ENCODE data around the gene CYSTM1.

DNA sequence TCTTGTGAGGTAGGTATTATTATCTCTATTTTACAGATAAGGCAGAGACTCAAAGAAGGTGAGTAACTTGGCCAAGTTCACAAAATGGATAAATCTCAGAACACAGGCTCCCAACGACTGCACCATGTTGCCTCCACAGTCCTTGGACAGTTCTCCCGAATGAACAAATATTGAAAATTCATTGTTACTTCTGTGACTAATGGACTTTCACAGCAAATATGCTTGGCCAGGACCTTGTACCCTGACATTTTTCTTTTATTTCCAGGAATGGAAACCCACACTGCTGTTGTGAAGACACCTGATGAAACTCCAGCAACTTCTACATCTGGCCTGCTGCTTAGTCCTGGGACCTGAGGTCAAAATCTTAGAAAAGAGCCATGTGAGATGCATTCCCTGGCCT lies 2.5 kb upstream of the CYSTM1 start:
- TF ChIP-seq BHLHE40 (IDR thresholded peaks at IDR 0.05; ENCODE audit: borderline replicate concordance) (no peak), ELF4 (IDR thresholded peaks at IDR 0.05) (no peak), ZNF384 (IDR thresholded peaks at IDR 0.05) (no peak), SUZ12 (IDR thresholded peaks at IDR 0.05) (no peak), FOXM1 (IDR thresholded peaks at IDR 0.05; ENCODE audit: borderline replicate concordance) (no peak), FOXK2 (IDR thresholded peaks at IDR 0.05) (no peak), FOXA1 (IDR thresholded peaks at IDR 0.05) (no peak), SP1 (IDR thresholded peaks at IDR 0.05) (no peak), LEF1 (IDR thresholded peaks at IDR 0.05; ENCODE audit: borderline replicate concordance) (no peak), HDGF (IDR thresholded peaks at IDR 0.05; ENCODE audit: borderline replicate concordance) (no peak)
- TF ChIP-seq, protein P1, sequence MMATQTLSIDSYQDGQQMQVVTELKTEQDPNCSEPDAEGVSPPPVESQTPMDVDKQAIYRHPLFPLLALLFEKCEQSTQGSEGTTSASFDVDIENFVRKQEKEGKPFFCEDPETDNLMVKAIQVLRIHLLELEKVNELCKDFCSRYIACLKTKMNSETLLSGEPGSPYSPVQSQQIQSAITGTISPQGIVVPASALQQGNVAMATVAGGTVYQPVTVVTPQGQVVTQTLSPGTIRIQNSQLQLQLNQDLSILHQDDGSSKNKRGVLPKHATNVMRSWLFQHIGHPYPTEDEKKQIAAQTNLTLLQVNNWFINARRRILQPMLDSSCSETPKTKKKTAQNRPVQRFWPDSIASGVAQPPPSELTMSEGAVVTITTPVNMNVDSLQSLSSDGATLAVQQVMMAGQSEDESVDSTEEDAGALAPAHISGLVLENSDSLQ (IDR thresholded peaks at IDR 0.05) = no peak

Measured in HEK293T (cell line).